Central memory CD4-positive, alpha-beta T cell (primary cell): ENCODE results near the gene PFKFB2.

ENCODE experiments used
- DNase-seq: peaks from one replicate; pipeline ENCODE4 v3.0.0; 2022

Gene PFKFB2

GRCh38 chr1:207067665-207068064, 14.6 kb downstream of the PFKFB2 start:
- no peak for DNase-seq

DNA sequence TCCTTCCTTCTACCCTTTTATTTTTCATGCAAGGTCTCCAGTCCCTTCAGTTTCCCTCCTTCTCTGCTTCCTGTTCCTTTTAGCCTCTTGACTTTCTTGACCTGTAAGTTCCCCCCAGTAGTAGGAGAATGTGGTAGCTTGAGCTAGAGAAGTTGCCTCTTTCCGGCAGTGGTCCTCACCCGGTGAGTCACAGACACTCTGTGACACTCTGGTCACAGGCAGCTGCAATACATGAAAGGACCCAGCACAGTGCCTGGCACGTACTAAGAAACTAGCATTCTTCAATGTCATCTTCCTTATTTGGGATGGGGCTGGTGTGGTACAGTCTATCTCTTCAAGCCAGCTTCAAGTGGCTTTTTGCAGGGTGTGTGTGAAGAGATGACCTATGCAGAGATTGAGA, 16.0 kb downstream of the PFKFB2 start:
- DNase-seq: no peak

DNA sequence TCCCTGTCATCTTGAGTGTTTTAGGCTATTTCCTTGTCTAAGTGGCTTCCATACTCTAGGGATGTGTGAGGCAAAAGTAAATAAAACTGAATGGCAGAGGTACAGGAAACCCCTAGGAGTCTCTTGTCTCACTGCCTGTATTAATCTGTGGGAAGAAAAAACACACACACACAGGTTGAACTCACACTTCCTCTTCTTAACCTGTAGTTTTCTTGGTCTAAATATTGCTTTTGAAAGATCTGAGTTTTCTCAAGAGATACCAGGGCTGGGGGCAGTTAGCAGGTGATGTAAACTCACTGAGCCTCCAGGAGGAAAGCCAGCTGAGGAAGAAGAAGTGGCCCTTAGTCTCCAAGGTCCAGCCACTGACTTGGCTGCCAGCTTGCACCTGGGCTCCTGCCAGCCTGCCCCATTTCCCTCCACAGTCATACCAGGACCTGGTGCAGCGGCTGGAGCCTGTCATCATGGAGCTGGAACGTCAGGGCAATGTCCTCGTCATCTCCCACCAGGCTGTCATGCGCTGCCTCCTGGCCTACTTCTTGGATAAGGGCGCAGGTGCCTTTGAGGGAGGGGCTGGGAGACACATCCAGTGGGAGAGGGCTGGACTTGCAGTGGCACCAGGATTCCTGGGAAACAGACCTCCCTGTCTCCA, 16.9 kb downstream of the PFKFB2 start:
- no peak for DNase-seq

DNA sequence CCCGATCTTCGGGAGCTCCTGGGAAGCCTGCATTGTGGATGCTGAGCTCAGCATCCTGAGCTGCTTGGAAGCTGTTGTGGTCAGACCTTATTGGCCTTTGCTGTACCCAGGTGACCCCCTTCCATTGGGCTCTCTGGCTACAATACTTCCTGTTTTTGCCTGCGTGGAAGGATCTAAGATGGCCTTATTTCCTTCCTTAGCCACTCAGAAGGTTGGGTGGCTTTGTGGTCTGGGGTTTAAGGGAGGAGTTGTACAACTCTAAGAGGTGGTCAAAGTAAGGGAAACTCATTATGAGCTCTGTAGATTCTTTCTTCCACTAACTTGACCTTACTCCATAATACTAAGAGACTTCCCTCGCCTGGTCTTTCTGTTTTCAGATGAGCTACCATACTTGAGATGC, 17.7 kb downstream of the PFKFB2 start:
- no peak for DNase-seq

DNA sequence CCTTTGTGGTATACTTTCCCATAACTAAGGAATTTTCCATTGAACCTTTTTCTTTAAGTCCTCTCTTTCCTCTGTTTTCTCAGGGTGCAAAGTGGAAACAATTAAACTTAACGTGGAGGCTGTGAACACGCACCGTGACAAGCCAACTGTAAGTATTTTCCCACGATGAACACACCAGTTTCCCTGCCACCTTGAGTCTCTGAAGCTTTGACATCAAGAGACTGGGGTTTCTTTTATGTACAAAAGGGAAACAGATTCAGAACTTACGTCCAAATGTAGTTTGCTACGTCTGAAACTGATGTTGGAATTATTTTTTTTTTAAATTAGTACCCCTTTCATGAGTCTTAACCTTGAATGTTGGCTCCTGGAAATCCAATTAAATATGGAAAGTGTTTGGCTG, 18.4 kb downstream of the PFKFB2 start:
- no peak for DNase-seq

- no peak for DNase-seq
These were observed 19.2 kb downstream of the PFKFB2 start for GRCh38 chr1:207072233-207072632.

DNA sequence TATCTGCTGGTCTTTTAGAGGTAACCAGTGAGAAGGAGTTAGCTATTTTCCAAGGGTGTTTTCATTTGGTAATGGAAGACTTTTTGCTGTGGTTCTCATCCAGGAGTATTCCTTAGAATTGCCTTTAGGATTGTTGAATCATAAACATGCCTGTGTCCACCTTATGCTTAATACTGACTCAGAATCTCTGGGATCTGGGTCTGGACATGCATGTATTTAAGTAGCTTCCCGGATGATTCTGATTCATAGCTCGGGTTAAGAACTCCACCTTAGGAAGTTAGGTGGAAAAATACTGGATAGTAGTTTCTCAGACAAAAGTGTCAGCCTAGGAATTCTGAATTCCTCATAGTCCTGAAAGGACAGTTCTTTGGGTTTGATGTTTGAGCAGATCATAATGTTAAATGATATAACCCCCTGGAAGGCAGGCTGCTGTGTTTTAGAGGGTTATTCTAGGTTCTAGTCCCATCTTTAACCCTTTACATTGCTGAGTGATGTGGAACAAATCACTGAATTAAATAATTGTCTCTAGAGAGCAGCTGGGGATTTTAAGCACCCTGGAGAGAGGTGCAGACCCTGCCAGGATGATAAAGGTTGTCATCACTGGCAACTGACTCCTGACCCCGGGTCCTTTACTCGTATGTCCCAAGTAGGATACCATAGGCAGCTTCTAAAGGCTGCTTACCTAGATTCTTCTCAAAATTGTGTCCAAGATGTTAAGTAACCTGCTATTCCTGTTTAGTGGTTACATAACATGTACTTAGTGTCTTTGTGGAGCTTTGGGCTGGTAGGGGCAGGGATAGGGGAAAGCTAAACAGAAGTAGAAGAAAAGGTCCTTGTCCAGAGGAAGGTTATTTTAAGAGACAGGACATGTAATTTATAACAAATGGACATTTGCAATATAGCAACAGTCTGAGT, 21.1 kb downstream of the PFKFB2 start:
- no peak for DNase-seq

- no peak for DNase-seq
These were observed 23.3 kb downstream of the PFKFB2 start for GRCh38 chr1:207076181-207076955.

DNA sequence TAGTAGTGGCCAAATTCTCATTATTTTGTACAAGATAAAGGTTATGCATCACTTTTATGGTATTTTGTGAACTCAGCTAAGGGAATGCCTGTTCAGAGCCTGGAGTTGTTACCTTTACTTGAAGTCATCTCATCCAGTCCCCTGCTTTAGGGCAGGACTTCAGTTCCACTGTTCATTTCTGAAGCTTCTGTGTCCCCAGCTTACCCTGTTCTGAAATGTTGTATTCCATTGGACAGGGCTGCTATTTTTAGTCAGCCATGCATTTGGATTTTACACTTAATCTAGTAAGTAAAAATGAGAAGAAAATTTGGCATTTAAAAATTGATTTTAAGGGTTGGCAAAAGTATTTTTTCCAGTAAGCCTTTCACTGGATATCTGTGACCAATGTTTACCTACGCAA, 23.9 kb downstream of the PFKFB2 start:
- no peak for DNase-seq

DNA sequence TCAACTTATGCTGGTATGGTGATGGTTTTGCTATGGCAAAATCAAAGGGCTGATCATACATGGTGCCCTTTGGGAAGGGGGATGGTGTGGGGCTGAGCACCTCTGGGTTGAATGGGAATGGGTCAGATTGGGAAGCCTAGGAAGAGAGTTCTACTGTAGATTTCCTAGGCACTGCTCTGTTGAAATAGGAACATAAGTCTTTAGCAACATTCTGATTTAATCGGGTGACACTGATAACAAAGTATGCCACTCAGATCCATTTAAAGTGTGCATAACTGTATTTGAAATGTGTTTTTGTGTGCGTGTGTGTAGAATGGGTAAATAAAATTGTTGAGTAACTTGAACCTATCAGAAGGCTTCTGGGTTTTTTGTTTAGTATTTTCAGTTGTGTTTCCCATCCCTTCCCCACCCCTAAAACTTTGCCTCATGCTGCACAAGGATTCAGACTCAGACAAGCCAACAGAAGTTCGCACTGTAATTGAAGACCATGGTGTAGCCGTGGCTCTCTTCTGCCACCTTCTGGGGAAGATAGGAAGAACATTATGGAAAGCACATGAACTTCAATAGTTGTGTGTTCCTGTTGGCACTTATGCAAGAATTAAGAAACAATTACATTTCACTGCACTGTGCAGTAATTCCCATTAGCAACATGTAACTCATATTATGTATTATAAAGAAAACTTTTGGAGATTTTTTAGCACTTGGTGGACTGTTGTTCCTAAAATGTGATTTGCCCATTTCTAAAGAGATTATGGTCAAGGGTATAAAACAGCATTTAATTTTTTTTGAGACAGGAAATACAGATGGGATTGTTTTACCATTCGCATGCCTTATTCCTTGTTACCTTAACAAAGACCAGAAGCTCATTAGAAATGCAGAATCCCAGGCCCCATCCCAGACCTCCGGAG, 24.6 kb downstream of the PFKFB2 start:
- peak; percentile 66 for DNase-seq

DNA sequence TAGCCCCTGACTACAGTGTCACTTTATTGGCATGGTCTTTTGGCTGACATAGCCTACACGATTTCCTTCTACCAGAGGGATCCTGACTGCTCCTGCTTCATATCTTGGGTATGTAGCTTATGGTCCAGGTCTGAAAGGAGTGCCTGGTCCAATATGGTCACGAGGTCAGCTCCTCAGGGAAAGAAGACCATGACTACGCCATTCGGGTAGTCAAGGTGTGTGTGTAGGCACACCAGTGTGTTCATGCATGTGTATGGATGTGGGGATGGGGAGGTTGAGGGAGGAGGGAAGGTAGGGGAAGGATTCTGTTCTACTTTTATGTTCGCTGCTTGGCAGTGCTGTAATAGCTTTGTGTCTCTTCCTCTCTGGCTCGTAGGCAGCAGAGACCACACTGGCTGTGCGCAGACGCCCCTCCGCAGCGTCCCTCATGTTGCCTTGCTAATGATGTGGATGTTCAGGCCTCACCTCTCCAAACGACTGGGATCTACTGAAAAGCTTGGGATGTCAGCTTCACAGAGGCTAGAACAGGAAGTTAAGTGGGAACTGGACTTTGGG, 25.6 kb downstream of the PFKFB2 start:
- no peak for DNase-seq

- no peak for DNase-seq
These were observed 26.7 kb downstream of the PFKFB2 start for GRCh38 chr1:207079706-207080241.

DNA sequence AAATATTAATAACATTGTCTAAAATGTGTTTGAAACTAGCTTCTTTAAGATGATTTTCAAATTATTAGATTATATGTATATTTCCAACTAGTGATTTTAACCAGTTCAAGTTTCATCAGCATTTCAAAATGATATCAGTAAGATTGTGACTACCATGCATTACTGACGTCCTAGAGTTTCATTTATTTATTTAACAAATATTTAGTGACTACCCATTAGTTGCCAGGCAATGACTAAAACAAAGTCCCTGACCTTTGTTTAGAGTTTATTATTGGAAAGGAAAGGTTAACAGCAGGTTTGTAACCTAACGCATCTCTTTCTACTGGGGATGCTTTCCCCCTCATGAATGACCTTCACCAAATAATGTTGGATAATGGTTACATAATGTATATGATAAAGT, 28.0 kb downstream of the PFKFB2 start:
- no peak for DNase-seq

DNA sequence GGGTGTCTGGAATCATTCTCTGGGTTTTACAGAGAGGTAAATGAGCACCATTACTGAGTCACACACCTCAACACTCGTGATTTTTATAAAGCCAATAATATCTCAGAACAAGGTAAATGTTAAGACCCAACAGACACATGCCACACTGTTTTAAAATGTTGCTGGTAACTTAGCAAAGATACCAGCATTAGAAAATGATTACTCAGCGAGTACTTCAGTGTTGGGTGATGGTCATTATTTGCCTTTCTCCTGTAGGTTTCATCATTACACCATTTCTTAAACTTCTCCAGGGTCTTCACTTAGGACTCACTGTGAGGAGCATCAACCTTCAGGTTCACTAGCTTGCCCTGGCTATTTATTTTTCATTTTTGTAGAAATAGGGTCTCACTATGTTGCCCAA, 28.7 kb downstream of the PFKFB2 start:
- no peak for DNase-seq

- no peak for DNase-seq
These were observed 31.2 kb downstream of the PFKFB2 start for GRCh38 chr1:207084232-207084631.

GRCh38 chr1:207084701-207085180, 31.7 kb downstream of the PFKFB2 start:
- DNase-seq: peak; percentile 53

DNA sequence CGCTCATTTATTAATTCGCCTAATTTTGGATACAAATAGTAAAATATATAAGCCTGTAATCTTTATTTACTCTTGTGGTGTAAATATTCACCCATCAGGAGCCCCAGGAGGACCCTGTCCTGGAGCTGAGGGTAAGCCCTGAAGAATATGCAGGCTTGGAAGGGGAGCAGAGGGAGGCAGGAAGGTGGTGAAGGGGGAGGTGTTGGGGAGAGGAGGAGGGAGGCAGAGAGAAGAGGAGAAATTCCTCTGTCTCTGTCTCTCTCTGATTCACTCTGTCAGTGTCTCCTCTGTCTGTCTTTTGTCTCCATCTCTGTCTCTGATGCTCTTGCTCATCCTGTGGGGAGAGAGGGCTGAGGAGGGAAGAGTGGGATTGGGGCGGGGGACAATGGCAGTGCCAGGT, 32.8 kb downstream of the PFKFB2 start:
- DNase-seq: no peak

DNA sequence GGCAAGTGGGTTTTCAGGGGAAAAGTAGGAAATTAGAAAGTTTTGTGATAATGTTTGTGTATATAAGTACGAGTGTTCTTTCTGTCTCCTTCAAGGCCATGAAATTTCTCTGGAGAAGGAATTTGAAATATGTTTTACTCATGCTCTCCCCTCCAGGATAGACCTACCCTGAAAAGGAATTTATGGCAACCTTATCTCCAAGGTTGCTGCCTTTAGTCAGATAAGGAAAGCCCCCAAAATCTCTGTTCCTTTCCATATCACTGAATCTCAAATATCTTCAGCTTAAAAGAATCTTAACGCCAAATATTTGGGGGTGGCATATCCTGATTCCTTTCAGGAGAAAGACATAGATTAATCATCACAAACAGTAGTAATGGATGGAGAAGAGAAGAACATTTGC, 35.1 kb downstream of the PFKFB2 start:
- no peak for DNase-seq

- DNase-seq: peak; percentile 14
These were observed 35.9 kb downstream of the PFKFB2 start, which contains the start of gene C4BPB for GRCh38 chr1:207088701-207089626. TSS of gene C4BPB (plus strand) at chr1:207088860. CDS start at chr1:207089532, 672 bp downstream.

- no peak for DNase-seq
These were observed 36.7 kb downstream of the PFKFB2 start for GRCh38 chr1:207089627-207090355.
